Neutrophil (primary cell): ENCODE measurements around the gene LRRC41.
"Not testable (repeated sequence)": the region's sequence is repeated elsewhere in the genome, so short reads cannot be mapped to it uniquely, and the experiment has no call there.

ENCODE experiments used
- H3K27ac ChIP-seq: fragments of 200-600 bp; sonication (generic); 2 replicates; pipeline ENCODE4 v1.5.1; 2016; ENCODE audit warnings: mild to moderate bottlenecking, moderate library complexity
- H3K27me3 ChIP-seq: fragments of 200-600 bp; sonication (generic); 2 replicates; pipeline ENCODE4 v1.6.0; 2016; ENCODE audit warnings: mild to moderate bottlenecking
- H3K36me3 ChIP-seq: fragments of 200-600 bp; sonication (generic); 2 replicates; pipeline ENCODE4 v1.5.1; 2017
- H3K4me1 ChIP-seq, 2 experiments: fragments of 200-600 bp in 1 of 2; sonication (generic) in 1 of 2; 1 replicate in 1 of 2; 2 replicates in 1 of 2; pipeline versions ENCODE4 v1.5.1 to v1.6.1; 2013 to 2016; ENCODE audit warnings: low read depth in 1 of 2, low read length in 1 of 2, mild to moderate bottlenecking in 1 of 2, moderate library complexity in 1 of 2; ENCODE audit not compliant: control insufficient read depth in 1 of 2, insufficient read depth in 1 of 2
- H3K4me3 ChIP-seq, 2 experiments: fragments of 200-600 bp in 1 of 2; sonication (generic) in 1 of 2; 1 replicate in 1 of 2; 2 replicates in 1 of 2; pipeline ENCODE4 v1.5.1; 2013 to 2016; ENCODE audit warnings: low read depth in 1 of 2, low read length in 1 of 2, mild to moderate bottlenecking in 1 of 2, moderate library complexity in 1 of 2
- H3K9me3 ChIP-seq: fragments of 200-600 bp; sonication (generic); 2 replicates; pipeline ENCODE4 v1.5.1; 2016
- CTCF ChIP-seq: fragments of 200-600 bp; sonication (generic); IDR thresholded peaks from 2 replicates; pipeline ENCODE4 v1.5.1; 2016; ENCODE audit warnings: antibody characterized with exemption

Gene LRRC41

GRCh38 chr1:46319301-46319700 lies 15.9 kb upstream of the LRRC41 start:
- H3K4me1 ChIP-seq, H3K27ac ChIP-seq, H3K27me3 ChIP-seq, H3K9me3 ChIP-seq, H3K4me3 ChIP-seq: not testable (repeated sequence)
- H3K36me3 ChIP-seq: peaks cover 23% of the 10 kb centered on the region

- H3K27me3 ChIP-seq: no peaks in the 10 kb centered on the region
- peaks cover 43% of the 10 kb centered on the region for H3K36me3 ChIP-seq
- no peaks in the 10 kb centered on the region for H3K9me3 ChIP-seq
- no peaks in the 10 kb centered on the region for H3K4me1 ChIP-seq
- no peak overlapping the region for H3K4me3 ChIP-seq
- TF ChIP-seq CTCF: no peak
- no peak overlapping the region for H3K27ac ChIP-seq
Measured at GRCh38 chr1:46317323-46317722, 13.9 kb upstream of the LRRC41 start.

- TF ChIP-seq CTCF: no peak
- H3K4me3 ChIP-seq: no peak overlapping the region
- no peak overlapping the region for H3K27ac ChIP-seq
- H3K36me3 ChIP-seq: peaks cover 54% of the 10 kb centered on the region
- H3K9me3 ChIP-seq: no peaks in the 10 kb centered on the region
- no peaks in the 10 kb centered on the region for H3K4me1 ChIP-seq
- H3K27me3 ChIP-seq: no peaks in the 10 kb centered on the region
Measured at GRCh38 chr1:46315669-46316403, 12.4 kb upstream of the LRRC41 start.

- Histone ChIP-seq H3K27me3 (no peaks in the 10 kb centered on the region), H3K9me3 (no peaks in the 10 kb centered on the region), H3K36me3 (peaks cover 39% of the 10 kb centered on the region), H3K4me3 (no peak overlapping the region), H3K27ac (no peak overlapping the region), H3K4me1 (peaks cover 31 to 32% of the 10 kb centered on the region in 2 experiments)
- no peak for TF ChIP-seq CTCF
Measured at GRCh38 chr1:46310321-46310720, 6.9 kb upstream of the LRRC41 start.

GRCh38 chr1:46309401-46310159 lies 6.2 kb upstream of the LRRC41 start:
- Histone ChIP-seq H3K4me1 (peaks cover 35% of the 10 kb centered on the region in 2 experiments), H3K27me3 (no peaks in the 10 kb centered on the region), H3K27ac (peak overlapping the region; percentile 72), H3K36me3 (peaks cover 39% of the 10 kb centered on the region), H3K4me3 (no peak overlapping the region), H3K9me3 (no peaks in the 10 kb centered on the region)
- TF ChIP-seq CTCF: no peak

GRCh38 chr1:46306159-46306530 lies 2.7 kb upstream of the LRRC41 start:
- Histone ChIP-seq H3K27ac (no peak overlapping the region), H3K27me3 (no peaks in the 10 kb centered on the region), H3K9me3 (no peaks in the 10 kb centered on the region), H3K4me3 (no peak overlapping the region), H3K4me1 (peaks cover 60 to 62% of the 10 kb centered on the region in 2 experiments), H3K36me3 (peaks cover 9% of the 10 kb centered on the region)
- no peak for TF ChIP-seq CTCF
